NCI-H345 (cell line): ENCODE measurements around the gene CNN2.

Experiments
- DNase-seq: peaks from one replicate; lab custom pipeline; 2025; lab: John Stamatoyannopoulos, UW

Gene CNN2

DNA sequence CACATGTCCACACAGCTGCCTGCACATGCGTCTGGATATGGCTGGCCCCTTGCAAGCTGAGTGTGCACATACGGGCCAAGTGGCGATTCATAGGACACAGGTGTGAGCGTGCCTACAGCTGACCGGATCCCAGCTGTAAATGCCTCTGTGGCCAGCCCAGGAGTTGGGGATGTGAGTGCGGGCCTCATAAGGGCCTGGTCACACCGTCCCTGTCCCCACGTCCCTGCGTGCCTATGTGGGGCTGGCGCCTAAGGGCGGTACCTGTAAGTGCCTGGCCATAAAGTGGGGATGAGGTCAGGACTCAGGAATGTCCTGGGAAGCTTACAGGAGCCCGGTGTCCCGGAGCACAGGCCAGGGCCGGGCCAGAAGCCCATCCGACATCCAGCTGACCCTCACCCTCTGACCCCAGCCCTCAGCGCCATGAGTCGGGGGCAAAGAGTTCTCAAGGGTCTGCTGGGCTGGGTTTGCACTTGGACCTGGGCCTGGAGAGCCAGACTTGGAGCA is 39.2 kb downstream of the CNN2 start:
- no peak for DNase-seq

DNA sequence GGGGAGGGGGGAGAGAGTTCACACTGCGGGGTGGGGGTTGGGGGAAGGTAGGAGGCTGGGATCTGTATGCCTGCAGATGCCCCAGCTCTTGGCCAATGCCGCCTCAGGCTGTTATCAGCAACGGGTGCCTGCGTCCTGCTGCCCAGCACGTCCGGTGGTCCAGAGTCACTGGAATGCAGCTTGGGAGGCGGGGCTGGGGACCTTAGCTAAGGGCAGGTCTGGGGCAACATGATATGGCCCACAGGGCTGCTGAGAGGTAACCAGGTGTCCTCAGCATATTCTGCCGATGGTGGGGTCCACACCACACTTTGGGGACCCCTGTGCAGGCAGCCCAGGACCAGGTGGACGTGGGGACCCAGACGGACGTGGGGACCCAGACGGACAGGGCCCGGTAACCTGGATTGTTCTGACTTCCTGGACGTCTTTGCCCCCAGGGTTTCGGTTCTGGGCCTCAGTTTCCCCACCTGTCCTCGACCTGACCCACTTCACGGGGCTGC is 39.9 kb downstream of the CNN2 start:
- DNase-seq: no peak

DNA sequence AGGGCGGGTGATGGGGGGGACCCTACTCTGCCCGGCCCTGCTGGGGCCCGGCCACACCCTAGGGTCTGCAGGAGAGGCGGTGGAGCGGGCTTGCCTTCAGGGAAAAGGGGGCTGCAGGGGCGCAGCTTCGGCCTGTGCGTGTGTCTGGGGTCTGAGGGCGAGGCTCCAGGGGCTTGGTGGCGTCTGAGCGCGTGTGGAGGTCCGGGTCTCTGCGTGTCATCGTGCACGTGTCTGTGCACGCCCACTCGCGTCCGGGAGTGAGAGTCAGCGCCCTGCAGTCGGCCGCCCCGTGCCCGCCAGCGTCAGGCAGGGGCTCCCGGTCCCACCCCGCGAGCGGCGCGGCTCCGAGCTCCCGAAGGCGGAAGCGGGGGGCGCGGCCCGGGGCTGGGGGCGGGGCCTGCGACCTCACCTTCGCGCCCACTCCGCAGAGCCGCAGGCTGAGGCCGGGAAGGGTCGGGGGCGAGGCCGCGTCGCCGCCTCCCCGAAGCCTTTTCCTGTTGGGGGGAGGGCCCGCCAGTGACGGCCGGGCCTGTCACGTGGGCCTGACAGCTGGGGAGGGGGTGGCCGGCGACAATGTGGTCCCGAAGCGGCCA is 40.4 kb downstream of the CNN2 start, which contains the start of gene ARHGAP45:
TSS of gene ARHGAP45 (plus strand) at position 420 of the 593 bp plus-strand sequence. CDS start 239 bp downstream, outside the sequence.
- no peak for DNase-seq

DNA sequence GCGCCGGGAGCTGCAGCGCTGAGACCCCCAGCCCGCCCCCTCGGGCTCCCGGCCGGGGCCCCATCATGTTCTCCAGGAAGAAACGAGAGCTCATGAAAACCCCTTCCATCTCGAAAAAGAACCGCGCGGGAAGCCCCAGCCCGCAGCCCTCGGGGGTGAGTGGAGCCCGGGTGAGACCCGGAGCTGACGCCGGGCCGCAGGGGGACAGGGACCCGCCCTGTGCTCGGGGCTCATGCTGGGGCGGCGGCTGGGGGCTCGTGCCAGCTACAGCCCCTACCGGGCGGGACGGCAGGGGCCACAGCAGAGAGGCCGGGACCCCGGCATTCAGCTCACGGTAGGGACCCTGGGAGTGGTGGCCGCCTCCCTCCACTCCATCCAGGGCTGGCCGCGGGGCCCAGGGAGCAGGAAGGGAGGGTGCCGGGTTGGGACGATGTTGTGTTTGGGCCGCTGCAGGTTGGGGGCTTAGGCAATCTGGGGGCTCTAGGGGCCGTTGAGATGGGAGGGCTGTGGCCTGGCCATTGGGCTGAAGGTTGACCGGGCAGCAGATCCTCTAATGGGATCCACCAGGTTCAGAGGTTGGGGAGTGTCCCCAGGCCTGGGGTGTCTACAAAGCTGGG is 41.0 kb downstream of the CNN2 start:
- DNase-seq: no peak

DNA sequence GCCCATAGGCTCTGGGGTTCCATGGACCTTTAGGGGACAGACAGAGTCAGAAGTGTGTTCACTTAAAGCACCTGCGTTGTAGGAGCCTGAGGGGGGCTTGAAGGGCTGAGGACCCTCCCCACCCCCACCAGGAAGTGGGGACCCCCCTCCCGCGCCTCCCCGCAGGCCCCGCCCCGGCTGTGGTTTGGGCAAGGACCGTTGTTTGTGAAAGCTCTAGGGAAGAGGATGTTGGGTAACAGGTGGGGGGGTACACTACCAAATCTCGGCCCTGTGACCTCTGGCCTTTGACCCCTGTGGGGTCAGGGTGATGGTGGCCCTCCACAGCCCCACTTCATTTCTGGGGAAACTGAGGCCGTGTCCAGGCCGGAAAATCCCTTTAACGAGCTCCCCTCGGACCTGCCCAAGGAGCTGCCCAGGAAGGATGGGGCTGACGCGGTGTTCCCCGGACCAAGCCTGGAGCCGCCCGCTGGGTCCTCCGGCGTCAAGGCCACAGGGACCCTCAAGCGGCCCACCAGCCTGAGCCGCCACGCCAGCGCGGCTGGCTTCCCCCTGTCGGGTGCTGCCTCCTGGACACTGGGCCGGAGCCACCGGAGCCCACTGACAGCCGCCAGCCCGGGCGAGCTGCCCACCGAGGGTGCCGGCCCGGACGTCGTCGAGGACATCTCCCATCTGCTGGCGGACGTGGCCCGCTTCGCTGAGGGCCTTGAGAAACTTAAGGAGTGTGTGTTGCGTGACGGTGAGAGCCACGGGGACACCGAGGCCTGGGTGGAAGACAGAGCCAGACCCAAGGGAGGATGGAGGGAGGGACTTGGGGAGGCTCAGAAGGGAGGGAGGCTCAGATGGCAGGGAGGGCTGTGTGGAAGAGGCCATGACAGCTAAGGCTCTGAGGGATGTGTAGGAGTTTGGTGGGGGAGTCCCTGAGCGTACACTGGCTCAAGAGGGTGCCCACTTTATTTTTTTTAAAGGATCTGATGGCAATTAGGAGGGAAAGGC is 41.9 kb downstream of the CNN2 start:
- DNase-seq: no peak

DNA sequence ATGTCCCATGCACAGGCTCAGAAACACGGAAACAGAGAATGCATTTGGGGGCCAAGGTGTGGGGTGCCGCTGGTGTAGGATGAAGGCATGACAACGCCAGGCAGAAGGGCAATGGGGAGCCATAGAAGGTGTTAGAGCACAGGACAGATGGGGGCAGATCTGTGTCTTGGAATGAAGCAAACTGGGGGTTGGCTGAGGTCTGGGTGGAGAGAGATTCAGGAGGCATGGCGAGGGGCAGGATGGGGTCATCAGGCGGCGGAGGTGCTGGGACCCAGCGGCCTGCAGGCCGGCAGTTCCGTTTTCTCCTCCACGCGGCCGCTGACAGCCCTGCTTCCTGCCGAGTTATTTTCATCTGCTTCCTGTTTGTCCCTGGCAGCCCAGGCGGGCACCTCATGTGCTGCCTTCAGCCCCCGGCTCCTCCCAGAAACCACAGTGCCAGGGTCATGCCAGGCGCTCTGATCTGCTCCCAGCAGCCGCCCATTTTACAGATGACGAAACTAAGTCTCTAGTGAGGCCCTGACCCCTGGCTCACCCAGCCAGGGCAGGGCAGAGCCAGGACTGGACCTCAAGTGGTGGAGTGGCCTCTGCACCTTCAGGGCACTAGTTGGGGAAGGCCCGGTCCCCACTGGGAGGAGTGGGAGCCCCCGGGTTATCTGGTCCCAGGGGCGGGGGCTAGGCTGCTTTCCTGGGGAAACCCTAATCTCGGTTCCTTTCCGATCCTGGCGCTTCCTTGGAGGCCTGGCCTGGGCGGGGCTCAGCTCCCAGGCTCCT is 42.8 kb downstream of the CNN2 start:
- DNase-seq: no peak

DNA sequence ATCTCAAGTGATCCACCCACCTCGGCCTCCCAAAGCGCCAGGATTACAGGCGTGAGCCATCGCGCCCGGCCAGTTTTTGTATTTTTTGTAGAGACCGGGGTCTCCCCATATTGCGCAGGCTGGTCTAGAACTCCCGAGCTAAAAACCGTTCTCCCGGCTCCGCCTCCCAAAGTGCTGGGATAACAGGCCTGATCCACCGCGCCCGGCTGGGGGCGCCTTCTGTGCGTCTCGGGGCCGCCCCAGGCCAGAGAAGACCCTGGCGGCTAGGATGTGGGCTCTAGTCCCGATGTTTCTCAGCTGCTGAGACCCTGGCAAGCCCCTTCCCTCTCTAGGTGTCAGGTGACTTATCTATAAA is 44.1 kb downstream of the CNN2 start:
- DNase-seq: no peak

DNA sequence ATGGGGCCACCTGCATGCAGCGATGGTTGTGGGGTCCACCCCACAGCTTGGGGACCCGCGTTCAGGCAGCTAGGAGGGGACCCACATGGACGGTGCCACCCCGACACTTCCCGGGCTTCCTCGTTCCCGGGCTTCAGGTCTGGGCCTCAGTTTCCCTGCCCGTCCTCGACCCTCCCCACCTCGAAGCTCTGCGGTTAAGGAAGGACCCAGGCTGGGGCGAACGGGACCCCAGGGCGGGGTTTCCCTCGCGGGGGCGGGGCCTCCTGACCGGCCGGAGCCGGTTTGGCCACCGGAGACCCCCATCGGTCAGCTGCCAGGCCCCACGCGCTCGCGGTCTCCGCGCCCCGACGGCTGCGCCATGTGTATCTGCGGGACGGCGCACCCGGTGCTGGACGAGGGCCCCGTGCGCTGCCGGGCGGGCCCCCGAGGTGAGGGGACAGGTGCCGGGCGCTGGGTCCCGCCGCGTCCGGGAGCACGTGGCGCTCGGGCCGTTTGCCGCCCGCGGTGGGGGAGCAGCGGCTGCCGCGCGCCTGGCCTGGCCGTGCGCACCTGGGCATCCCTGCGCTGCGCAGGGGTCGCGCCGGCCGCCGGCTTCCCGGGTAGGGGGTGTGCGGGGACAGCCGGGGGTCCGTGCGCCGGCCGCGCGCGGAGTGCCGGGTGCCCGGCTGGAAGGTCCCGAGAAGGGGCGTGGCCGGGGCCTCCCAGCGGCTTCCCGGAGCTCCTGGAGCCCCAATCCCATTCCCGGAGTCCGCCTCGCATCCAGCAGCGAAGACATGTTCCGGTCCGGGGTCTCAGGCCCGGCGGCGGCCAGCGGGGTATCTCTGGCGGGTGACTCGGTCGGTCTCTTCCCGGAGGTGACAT is 44.8 kb downstream of the CNN2 start:
- DNase-seq: no peak

DNA sequence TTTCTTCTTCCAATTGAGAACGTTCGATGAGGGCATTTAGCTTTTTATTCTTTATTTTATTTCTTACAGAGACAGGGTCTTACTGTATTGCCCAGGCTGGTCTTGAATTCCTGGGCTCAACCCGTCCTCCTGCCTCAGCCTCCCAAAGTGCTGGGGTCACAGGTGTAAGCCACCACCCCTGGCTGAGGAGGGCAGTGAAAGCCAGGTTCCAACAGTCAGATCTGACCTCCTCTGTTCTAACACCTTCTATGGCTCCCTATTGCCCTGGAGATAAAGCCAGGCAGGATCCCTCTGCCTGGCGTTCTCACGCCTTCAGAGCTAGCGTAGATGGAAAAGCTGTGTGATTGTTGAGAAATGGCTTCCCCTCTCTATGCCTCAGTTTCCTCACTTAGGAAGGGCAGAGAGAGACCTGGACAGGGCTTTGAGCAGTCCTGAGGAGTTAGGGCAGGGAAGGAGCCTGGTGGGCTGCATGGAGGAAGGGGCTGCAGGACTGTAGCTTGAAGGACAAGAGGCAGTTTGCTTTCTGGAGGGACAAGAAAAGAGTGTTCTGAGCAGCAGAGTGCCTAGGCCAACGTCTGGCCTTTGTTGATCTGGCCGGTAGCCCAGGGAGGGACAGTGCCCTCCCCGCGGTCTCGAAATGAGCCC is 46.1 kb downstream of the CNN2 start:
- DNase-seq: no peak

DNA sequence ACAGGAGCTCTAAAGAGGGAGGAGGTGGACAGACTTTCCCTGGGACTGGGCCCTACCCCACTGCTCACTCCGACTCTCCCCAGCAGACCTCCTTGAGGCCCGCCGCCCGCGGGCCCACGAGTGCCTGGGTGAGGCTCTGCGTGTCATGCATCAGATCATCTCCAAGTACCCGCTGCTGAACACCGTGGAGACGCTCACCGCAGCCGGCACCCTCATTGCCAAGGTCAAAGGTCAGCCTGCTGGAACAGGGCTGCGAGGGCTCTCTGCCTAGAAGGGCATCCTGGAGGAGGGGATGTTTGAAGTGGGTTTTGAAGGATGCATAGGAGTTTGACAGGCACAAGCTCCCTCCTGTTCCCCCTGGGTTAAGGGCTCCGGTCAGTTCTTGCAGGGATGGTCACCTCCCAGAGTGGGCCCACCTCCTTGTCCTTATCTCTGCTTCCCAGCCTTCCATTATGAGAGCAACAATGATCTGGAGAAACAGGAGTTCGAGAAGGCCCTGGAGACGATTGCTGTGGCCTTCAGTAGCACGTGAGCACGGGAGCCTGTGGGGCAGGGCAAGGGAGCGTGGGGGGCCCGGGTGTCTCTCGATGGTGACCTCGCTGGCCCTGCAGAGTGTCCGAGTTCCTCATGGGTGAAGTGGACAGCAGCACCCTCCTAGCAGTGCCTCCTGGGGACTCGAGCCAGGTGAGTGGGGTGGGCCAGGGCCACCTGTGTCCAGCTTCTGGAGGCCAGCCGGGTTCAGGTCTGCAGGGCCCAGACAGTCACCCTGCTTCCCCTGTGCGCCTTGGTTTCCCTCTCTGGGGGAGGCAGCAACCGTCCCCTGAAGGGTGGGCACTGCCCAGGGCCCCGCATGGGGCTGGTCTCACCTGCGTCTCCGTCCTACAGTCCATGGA is 46.9 kb downstream of the CNN2 start:
- DNase-seq: no peak

DNA sequence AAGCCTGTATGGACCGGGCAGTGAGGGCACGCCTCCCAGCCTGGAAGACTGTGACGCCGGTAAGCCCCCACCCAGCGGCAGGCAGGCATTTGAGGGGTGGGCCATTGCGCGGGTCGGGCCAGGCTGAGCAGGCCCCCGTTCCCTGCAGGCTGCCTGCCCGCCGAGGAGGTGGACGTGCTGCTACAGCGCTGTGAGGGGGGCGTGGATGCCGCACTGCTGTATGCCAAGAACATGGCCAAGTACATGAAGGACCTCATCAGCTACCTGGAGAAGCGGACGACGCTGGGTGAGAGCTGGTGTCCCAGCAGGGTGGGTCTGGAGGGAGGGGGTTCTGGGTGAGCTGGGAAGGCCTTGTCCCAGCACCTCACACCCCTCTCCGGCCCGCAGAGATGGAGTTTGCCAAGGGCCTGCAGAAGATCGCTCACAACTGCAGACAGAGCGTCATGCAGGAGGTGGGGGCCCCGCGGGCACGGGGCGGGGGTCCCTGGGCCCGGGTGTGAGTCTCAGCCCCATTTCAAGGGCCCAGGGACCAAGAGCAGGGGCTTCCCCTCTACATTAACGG is 47.6 kb downstream of the CNN2 start:
- no peak for DNase-seq

DNA sequence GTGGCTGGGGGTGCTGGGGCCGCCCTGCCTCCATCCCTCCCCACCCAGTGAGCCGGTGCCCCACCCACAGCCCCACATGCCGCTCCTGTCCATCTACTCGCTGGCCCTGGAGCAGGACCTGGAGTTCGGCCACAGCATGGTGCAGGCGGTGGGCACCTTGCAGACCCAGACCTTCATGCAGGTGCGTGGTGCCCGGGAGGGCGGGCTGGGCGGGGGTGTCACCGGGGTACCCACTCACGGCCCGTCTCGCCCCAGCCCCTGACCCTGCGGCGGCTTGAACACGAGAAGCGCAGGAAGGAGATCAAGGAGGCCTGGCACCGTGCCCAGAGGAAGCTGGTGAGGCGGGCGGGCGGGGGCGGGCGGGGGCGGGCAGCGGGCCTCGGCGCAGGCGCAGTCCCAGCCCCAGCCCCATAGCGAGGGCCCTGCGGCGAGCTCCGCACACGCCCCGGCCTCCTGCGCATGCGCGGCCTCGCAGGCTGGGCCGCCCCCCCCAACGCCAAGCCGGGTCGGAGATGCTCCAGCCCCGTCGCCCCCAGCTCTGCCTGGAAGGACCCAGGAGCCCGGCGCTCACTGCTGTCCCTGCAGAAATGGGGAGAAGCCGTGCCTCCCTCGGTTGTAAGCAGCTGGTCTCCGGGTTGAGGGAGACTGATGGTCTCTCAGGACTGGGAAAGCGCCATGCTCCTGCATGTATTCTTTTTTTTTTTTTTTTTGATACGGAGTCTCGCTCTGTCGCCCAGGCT is 48.3 kb downstream of the CNN2 start:
- peak; percentile 91 for DNase-seq

DNA sequence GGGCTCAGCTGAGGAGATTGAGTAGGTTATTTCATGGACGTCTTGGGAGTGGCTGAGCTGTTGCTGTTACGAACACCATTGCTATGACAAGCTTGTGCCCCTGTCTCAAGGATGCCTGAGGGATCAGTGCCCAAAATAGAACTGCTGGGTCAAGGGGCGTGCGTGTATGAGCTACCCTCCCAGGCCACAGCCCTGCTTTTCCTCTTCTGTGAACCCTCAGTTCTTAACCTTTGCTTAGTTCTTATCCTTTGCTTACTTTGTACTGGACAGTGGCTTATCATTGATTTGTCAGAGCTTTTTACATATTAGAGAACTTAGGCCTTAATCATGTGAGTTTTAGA is 49.6 kb downstream of the CNN2 start:
- no peak for DNase-seq

DNA sequence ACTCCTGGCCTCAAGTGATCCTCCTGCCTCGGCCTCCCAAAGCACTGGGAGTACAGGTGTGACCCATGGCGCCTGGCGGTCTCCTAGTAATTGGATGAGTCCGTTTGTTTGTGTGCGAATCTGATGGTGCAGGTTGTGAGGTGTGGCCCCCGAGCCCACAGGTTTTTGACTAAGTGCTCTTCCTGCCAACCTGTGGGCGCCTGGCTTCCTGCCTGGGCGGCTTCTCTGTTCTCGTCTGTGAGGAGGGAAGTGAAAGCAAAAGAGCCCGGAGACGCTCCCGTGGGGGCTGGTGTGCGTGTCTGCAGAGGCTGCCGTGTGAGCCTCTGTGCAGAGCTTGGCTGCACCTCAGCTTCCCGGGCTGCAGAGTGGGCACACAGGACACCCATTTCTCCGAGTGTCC is 50.5 kb downstream of the CNN2 start:
- DNase-seq: no peak

DNA sequence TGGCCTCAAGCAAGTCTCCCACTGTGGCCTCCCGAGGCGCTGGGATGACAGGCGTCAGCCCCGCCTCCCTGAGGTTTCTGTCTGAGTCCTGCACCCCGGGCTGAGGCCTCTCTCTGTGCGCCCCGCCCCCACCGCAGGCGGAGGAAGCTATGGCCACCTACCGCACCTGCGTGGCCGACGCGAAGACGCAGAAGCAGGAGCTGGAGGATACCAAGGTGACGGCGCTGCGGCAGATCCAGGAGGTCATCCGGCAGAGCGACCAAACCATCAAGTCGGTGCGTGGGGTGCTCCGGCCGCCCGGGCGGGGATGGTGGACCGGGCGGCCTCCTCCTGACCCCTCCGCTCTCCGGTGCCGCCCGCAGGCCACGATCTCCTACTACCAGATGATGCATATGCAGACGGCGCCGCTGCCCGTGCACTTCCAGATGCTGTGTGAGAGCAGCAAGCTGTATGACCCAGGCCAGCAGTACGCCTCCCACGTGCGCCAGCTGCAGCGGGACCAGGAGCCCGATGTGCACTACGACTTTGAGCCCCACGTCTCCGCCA is 53.2 kb downstream of the CNN2 start:
- no peak for DNase-seq

DNA sequence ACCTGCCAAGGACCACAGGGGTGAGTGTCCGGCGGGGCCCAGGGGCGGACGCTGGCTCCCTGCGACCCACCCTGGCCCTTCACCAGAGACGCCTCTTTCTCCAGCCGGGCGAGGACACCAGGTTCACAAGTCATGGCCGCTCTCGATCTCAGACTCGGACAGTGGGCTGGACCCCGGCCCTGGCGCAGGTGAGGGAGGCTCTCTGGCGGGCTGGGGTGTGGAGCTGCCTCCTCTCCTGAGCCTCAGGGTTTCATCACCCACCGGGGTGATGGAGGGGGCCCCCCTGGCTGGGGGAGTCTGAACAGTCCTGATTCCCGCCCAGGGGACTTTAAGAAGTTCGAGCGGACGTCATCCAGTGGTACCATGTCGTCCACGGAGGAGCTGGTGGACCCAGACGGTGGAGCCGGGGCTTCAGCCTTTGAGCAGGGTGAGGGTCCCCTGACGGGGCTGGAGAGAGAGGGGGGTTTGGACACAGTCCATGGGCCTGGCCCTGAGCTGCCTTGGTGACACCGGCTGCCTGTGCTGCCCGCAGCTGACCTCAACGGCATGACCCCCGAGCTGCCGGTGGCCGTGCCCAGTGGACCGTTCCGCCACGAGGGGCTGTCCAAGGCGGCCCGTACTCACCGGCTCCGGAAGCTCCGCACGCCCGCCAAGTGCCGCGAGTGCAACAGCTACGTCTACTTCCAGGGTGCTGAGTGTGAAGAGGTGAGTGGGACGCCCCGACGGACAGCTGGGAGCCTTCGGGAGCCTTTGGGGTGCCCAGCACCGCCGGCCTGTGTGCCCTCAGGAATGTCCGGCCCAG is 54.2 kb downstream of the CNN2 start:
- no peak for DNase-seq
